Measurements from ENCODE around the gene HSPA14. TPM values are rescaled to one million over a fixed set of nuclear protein-coding genes. Genes with fewer than 3 reads are reported as not detected.
"Not testable (repeated sequence)": the region's sequence is repeated elsewhere in the genome, so short reads cannot be mapped to it uniquely, and the experiment has no call there.

HSPA14 gene
- total RNA-seq, 1 experiment from 2014 or later = 30.1 TPM

DNA sequence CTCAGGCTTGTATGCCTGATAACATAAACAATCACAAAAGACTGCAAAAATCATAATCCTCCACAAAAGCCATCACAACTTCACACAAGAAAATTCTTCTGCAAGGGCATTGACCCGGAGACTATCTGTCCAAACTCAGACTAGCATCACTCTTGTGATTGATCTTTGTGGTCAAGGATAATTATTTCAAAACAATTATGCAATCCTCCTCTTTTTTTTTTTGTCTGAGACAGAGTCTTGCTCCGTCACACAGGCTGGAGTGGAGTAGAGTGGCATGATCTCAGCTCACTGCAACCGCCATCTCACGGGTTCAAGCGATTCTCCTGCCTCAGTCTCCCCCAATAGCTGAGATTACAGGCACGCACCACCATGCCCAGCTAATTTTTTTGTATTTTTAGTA is 22.4 kb upstream of the HSPA14 start (continued):
- TF ChIP-seq, protein P1, sequence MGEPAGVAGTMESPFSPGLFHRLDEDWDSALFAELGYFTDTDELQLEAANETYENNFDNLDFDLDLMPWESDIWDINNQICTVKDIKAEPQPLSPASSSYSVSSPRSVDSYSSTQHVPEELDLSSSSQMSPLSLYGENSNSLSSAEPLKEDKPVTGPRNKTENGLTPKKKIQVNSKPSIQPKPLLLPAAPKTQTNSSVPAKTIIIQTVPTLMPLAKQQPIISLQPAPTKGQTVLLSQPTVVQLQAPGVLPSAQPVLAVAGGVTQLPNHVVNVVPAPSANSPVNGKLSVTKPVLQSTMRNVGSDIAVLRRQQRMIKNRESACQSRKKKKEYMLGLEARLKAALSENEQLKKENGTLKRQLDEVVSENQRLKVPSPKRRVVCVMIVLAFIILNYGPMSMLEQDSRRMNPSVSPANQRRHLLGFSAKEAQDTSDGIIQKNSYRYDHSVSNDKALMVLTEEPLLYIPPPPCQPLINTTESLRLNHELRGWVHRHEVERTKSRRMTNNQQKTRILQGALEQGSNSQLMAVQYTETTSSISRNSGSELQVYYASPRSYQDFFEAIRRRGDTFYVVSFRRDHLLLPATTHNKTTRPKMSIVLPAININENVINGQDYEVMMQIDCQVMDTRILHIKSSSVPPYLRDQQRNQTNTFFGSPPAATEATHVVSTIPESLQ (CRISPR knock-in tag; IDR thresholded peaks at IDR 0.05) = no peak
- TF ChIP-seq E2F1 (CRISPR knock-in tag; IDR thresholded peaks at IDR 0.05) (no peak), NFE2L1 (CRISPR knock-in tag; IDR thresholded peaks at IDR 0.05) (no peak), ZNF532 (CRISPR knock-in tag; IDR thresholded peaks at IDR 0.05; ENCODE audit: borderline replicate concordance) (no peak), ZNF232 (CRISPR knock-in tag; IDR thresholded peaks at IDR 0.05) (no peak), CBFB (CRISPR knock-in tag; IDR thresholded peaks at IDR 0.05; ENCODE audit: low read depth) (no peak)
- TF ChIP-seq, protein P2, sequence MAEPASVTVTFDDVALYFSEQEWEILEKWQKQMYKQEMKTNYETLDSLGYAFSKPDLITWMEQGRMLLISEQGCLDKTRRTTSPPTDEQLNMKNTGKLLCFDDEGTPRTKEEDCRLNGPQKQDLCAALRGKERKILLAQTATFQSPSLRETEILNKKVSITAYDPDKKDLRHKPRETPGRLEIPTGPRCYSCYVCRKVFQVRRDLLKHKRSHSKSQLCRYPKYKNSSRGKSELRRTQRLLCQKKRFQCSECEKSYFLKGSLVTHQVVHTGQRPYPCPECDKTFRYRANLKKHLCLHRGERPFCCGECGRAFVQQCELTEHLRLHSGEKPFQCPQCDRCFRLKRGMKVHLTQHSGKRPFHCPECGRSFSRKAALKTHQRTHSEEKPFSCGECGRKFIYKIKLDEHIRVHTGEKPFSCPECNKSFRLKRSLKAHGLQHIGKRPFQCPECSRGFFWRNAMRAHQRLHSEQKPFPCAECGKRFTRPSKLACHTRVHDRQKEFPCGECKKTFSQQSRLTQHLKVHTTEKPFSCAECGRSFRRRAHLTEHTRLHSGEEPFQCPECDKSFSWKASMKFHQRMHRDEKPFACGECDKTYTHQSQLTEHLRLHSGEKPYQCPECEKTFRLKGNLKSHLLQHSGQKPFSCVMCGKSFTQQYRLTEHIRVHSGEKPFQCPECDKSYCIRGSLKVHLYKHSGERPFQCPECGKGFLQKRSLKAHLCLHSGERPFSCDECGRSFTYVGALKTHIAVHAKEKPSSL (CRISPR knock-in tag; conservative IDR thresholded peaks at IDR 0.05) = no peak
- TF ChIP-seq, protein P3, sequence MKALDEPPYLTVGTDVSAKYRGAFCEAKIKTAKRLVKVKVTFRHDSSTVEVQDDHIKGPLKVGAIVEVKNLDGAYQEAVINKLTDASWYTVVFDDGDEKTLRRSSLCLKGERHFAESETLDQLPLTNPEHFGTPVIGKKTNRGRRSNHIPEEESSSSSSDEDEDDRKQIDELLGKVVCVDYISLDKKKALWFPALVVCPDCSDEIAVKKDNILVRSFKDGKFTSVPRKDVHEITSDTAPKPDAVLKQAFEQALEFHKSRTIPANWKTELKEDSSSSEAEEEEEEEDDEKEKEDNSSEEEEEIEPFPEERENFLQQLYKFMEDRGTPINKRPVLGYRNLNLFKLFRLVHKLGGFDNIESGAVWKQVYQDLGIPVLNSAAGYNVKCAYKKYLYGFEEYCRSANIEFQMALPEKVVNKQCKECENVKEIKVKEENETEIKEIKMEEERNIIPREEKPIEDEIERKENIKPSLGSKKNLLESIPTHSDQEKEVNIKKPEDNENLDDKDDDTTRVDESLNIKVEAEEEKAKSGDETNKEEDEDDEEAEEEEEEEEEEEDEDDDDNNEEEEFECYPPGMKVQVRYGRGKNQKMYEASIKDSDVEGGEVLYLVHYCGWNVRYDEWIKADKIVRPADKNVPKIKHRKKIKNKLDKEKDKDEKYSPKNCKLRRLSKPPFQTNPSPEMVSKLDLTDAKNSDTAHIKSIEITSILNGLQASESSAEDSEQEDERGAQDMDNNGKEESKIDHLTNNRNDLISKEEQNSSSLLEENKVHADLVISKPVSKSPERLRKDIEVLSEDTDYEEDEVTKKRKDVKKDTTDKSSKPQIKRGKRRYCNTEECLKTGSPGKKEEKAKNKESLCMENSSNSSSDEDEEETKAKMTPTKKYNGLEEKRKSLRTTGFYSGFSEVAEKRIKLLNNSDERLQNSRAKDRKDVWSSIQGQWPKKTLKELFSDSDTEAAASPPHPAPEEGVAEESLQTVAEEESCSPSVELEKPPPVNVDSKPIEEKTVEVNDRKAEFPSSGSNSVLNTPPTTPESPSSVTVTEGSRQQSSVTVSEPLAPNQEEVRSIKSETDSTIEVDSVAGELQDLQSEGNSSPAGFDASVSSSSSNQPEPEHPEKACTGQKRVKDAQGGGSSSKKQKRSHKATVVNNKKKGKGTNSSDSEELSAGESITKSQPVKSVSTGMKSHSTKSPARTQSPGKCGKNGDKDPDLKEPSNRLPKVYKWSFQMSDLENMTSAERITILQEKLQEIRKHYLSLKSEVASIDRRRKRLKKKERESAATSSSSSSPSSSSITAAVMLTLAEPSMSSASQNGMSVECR (CRISPR knock-in tag; IDR thresholded peaks at IDR 0.05; ENCODE audit: borderline replicate concordance) = no peak

DNA sequence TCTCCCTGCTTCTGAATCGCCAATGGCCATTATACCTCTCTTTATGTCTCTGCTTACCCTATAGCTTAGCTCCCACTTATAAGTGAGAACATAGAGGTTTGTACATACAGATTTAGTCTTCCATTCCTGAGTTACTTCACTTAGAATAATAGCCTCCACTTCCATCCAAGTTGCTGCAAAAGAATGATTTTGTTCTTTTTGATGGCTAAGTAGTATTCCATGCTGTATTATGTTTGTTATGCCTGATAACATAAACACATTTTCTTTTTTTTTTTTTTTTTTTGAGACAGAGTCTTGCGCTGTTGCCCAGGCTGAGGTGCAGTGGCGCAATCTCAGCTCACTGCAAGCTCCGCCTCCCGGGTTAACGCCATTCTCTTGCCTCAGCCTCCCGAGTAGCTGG is 21.4 kb upstream of the HSPA14 start:
- DNase-seq (ENCODE audit: low spot score); H3K36me3 Mint-ChIP-seq; H3K9me3 Mint-ChIP-seq; ATAC-seq; CTCF ChIA-PET; H3K4me3 Mint-ChIP-seq; POLR2A ChIA-PET; H3K27me3 Mint-ChIP-seq (ENCODE audit: low read depth); H3K27ac Mint-ChIP-seq: not testable (repeated sequence)
- peaks cover 17% of the 10 kb centered on the region for H3K4me1 Mint-ChIP-seq

Data from WTC11 (cell line).